Measurements from ENCODE around the gene CLCF1.
A peak's percentile ranks its signal among the peaks of the same experiment; 100 is the strongest.
"Not testable (repeated sequence)": the region's sequence is repeated elsewhere in the genome, so short reads cannot be mapped to it uniquely, and the experiment has no call there.

The CLCF1 gene

DNA sequence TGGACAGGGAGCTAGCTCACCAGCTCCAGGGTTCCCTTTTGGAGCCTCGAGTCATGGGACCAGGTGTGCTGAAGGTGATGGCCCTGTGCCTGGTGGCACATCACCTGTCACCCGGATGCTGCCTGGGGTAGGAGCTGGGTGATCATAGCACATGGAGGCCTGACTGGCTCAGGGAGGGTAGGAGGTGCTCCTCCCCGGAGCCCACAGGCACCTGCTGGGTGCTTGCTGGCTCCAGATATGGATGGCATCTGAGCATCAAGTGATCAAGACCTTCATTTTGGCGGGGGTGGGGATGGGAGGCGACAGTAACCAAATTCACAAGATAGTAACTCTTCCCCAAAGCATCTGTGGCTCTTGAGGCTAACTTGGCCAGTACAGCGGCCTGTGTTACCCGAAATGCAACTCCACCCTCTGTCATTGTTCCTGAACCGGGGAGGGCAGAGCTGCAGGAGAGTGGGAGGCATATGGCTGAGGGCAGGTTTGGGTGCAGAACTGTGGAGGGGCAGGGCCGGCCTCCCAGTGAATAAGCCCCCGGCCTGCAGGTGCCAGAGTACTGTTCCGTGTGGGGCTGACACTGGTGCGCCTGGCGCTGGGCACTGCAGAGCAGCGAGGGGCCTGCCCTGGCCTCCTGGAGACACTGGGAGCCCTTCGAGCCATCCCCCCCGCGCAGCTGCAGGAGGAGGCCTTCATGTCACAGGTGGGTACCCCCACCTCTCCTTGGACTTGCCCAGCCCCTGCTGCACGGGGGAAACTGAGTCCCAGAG lies 35.2 kb upstream of the CLCF1 start:
- no peak for DNase-seq (ENCODE audit: low read depth)

DNA sequence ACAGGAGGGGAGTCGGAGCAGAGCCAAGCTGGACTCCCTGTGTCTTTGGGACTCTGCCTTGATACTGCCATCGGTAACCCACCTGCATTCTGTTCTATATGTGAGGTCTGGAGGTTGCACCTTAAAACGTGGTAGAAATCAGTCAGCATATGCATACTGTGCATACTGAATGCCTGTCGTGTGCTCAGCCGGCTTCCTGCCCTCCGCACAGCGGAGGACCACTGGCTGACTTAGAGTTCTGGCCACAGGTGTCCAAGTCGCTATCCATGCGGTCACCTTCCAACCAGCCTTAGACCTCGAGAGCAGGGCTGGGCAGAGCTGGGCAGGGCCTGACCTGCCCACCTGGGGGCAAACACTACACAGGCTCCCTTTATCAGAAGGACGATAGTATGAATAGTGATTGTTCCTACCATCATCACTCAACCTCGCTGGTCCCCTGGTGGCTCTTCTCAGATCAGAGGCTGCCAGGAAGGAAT lies 34.3 kb upstream of the CLCF1 start:
- DNase-seq (ENCODE audit: low read depth): no peak

DNA sequence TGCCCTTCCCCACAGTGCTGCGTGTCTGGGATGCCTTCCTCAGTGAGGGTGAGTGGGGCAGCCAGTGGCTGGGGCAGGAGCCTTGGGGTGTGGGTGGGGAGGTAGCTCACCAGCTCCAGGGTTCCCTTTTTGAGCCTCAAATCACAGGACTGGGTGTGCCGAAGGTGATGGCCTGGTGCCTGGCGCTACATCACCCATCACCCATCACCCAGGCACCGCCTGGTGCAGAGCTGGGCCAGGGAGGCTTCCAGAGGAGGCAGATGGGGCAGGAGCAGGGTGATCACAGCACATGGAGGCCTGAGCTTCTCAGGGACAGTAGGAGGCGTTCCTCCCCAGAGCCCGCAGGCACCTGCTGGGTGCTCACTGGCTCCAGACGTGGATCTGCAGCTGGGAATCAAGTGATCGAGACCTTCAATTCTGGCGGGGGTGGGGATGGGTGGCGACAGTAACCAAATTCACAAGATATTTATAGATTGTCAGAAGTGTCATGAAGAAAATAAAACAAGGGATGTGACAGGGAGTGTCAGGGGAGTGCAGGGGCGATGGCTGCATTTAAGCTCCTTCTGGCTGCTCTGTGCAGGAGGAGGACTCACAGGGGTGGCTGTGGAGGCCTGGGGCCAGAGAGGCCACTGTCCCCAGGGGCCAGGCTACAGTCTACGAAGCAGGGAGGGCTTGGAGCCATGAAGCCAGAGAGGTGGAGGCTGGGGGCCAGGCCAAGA lies 33.7 kb upstream of the CLCF1 start:
- DNase-seq (ENCODE audit: low read depth): no peak

DNA sequence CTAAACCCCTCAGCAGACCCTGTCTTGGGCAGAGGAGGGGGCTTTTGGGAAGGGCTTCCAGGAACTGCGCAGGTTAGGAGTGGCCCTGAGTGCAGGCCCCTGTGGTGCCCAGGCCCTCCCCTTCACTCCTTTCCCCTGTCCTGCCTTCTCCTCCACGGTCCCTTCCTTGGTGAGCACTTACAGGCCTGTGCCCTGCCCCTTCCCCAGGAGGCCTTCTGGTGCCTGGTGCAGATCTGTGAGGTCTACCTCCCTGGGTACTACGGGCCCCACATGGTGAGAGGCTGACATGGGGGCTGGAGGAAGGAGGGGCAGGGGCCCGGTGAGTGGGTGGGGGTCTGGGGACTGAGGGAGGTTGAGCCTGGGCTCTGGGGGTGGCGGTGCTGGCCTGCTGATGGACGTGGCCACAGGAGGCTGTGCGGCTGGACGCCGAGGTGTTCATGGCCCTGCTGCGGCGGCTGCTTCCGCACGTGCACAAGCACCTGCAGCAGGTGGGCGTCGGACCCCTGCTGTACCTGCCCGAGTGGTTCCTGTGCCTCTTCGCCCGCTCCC lies 33.1 kb upstream of the CLCF1 start:
- no peak for DNase-seq (ENCODE audit: low read depth)

DNA sequence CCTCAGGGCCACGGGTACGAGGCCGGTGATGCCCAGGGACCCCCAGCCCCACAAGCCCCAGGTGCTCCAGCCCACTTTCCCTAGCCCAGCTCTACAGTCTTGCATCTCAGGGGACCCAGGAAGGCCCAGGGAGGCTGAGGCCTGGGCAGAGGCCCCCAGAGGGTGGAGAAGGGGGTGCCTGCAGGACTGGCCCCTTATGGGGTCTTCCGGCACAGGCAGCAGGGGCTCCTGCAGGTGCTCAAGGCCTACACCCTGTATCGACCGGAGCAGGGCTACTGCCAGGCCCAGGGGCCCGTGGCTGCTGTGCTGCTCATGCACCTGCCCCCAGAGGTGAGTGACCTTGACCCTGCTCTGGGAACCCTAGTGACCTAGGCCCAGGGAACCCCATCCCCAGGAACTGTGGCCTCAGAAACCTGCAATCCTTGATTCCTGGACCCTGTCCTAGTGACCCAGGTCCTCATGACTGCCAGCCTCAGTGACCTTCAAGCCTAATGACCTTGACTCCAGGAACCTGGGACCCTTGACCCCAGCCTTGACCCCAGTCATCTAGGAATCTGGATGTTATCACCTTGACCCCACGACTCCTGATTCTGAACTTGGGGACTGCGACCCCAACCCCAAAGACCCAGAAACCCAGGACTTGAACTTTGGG lies 32.4 kb upstream of the CLCF1 start:
- DNase-seq (ENCODE audit: low read depth): no peak

DNA sequence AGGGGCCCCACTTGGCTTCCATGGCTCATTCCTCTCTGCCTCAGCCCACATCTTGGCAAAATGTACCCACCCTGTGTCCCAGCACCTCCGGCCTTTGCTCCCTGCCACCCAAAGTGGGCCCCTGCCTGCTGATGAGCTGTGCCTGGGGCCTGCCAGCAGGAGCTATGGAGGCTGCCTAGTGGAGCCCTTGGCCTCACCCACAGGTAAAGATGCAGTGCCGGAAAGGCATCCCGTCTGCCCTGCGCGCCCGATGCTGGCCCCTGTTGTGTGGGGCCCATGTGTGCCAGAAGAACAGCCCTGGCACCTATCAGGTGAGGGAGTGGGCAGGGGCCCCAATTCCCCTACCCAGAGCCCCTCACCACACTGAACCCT lies 31.8 kb upstream of the CLCF1 start:
- DNase-seq (ENCODE audit: low read depth): no peak

DNA sequence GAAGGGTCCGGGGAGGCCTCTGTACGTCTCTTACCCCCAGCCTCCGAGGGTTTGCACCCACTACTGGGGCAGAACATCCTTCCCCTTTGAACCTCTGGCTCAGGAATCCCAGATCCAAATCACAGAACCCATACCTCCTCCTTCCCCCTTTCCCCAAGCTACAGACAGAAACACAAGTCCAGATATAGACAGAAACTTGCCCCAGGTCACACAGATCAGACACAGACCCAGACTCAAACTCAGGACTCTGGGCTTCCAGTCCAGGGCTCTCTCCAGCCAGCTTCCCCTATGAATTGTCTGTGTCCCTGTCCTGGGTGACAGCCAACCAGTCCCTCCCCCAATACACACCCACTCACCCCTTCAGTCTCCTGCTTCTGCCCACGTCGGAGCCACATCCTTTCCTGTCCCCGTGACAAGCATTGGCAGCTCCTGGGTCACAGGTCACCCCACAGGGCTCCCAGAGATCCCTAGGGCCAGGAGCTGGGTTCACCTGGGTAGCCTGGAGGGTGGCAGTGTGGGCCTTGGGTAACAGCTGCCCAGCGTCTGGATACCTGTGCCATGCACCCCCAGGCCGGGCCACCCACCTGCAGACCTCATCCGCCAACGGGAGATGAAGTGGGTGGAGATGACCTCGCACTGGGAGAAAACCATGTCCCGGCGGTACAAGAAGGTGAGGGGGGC lies 31.3 kb upstream of the CLCF1 start:
- DNase-seq (ENCODE audit: low read depth): no peak

DNA sequence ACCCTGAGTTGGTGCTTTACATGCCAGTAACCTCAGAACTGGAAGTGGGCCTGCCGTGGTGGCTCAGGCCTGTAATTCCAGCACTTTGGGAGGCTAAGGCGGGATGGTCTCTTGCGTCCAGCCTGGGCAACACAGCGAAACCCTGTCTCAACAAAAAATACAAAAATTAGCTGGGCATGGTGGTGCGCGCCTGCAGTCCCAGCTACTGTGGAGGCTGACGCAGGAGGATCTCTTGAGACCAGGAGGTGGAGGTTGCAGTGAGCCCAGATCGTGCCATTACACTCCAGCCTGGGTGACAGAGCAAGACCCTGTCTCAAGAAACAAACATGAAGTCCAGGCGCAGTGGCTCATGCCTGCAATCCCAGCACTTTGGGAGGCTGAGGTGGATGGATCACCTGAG lies 29.7 kb upstream of the CLCF1 start:
- DNase-seq (ENCODE audit: low read depth): not testable (repeated sequence)

DNA sequence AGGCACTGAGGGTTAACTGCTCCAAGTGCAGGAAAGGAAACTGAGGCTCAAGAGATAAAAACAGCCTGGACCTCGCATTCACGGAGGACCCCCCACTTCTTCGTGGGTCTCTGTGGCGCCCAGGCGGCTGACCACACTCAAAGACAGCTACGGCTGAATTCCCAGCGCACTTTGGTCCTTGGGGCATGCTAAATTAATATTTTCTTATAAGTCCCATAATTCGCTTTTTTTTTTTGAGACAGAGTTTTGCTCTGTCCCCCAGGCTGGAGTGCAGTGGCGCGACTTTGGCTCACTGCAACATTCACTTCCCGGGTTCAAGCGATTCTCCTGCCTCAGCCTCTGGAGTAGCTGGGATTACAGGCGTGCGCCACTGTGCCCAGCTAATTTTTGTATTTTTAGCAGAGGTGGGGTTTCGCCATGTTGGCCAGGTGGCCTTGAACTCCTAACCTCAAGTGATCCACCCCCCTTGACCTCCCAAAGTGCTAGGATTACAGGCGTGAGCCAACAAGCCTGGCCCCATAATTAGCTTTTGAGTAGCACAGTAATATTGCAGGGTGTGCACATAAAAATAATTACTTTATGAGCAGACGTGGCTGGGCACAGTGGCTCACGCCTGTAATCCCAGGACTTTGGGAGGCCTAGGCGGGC lies 28.9 kb upstream of the CLCF1 start:
- DNase-seq (ENCODE audit: low read depth): not testable (repeated sequence)

DNA sequence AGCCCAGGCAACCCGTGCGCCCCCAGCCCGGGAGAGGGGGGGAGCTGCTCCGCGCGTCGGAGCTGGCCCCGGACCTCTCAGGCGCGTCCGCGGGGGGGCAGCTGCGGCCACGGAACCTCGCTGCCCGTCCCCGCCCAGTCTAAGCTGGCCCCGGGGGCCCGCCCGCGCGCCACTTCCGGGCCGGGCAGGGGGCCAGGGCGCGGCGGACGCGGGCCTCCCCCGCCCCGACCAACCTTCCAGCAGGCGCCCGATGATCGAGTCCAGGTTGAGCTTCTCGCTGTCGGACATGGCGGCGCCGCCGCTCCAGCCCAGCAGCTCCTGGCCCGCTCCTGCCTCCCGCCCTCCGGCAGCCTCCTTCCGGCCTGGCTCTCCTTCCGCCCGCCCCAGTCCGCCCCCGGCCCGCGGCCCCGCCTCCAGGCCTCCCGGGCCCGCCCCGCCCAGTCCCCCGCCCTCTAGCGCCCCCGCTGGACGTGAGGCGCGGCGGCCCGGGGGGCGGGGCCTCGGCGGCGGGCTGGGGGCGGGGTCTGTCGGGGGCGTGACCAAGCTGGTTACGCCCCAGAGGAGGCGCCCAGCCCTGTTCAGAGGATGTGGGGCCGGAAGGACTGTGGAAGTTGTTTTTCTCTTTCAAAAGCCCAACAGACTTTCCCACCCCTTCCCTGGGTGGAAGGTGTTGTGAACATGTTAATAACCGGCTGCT lies 28.2 kb upstream of the CLCF1 start, which contains the start of gene PPP1CA:
Gene PPP1CA, minus strand, starts transcription at position 364 of the 697 bp plus-strand sequence. Its CDS starts 76 bp downstream, at position 288.
- DNase-seq (ENCODE audit: low read depth): peak; percentile 72

DNA sequence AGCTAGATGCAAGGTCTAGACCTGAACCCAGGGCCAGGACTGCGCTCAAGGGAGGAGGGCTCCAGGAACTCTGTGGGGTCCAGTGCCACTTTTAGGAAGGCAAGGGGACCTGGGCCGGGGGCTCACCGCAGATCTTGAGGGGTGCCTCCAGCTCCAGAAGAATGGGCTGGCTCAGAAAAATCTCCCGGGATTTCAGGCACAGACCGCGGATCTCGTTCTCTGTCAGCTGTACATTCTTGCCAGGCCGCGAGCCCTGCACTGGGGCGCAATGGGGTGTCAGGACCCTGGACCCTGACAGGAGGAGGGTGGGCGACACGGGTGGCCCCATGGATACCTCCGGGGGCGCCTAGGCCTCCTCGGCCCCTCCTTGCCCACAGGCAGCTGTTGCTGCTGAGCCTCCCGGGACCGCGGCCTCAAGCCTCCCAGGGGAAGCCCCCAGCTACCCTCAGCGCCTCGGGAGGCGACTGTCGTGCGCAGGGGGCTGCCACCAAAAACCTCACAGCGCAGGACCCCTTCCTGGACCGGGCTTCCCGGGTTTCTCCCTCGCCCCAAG lies 27.6 kb upstream of the CLCF1 start:
- DNase-seq (ENCODE audit: low read depth): no peak

DNA sequence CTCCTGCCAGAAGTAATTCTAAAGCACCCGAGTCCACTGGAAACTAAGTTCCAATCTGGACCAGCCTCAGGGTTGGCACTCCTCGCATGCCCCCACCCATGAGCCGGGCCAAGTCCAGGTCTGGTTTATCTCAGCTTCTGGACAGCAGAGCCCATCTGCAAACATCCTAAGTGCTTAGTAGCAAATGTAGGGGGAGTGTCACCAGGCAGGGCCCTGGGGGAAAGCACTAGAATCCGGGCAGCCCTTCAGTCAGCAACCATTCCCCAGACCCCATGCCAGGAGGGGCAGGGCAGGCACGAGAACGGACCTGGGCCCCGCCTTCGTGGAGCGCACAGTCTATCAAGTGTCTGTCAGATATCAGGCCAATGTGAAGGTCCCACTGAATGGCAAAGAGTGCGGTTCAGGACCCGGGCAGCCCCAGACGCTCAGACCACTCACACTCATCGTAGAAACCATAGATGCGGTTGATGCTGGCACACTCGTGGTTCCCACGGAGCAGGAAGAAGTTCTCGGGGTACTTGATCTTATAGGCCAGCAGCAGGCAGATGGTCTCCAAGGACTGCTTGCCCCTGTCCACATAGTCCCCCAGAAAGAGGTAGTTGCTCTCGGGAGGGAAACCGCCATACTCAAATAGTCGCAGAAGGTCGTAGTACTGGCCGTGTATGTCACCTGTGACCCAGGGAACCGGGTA lies 27.0 kb upstream of the CLCF1 start:
- no peak for DNase-seq (ENCODE audit: low read depth)

DNA sequence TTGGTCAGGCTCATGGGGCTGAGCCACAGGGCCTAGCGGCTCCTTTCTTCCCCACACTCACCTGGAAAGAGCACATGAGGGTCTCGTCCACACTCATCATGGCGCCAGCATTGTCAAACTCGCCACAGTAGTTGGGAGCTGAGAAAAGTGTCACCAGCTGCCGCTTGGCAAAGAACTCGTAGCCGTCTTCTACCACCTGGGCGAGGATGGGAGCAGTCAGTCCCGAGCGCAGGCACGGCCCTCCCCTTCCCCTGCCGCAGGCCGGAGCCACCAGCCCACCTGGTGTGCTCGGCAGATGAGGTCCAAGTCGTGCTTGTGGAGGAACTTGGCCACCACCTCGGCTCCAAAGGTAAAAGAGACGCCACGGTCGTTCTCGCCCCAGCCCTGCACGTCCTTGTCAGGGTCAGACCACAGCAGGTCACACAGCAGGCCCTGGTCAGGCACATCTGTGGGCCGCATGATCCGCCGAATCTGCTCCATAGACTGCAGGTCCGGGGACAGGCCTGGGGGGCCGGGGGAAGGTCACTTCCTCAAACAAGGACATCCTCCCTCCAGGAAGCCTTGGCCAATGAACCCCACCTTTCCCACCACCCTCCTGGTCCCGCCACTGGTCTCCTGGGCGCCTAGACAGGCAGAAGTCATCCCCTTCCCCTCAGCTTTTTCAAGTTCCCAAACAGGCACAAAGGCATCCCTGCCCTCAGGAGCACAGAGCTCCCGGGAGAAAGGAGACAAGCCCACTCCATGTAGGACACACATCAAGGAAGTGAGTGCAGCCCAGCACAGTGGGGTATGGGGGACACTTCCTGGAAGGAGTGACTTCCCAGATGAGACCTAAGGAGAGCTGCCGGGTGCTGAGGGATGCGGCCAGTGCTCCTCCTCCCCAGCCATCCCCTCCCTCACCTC lies 25.5 kb upstream of the CLCF1 start:
- no peak for DNase-seq (ENCODE audit: low read depth)

DNA sequence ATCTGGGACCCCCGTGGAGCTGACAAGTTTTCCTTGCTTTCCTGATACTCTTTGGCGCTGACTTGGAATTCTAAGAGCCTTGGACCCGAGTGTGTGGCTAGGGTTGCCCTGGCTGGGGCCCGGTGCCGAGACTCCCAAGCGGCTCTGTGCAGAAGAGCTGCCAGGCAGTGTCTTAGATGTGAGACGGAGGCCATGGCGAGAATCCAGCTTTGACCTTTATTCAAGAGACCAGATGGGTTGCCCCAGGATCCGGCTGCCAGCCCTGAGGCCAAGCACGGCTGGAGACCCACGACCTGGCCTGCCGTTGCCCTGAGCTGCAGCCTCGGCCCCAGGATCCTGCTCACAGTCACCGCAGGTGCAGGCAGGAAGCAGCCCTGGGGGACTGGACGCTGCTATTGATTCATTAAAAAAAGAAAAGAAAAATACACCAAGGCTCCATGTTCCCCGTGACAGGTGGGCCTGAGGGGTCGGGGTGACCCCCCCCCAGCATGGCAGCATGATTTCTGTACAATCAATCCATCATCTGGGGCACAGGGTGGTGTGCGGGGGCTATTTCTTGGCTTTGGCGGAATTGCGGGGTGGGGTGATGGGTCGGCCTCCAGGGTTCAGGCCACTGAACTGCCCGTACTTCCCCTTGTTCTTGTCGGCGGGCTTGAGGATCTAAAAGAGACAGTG lies 24.7 kb upstream of the CLCF1 start:
- DNase-seq (ENCODE audit: low read depth): no peak

DNA sequence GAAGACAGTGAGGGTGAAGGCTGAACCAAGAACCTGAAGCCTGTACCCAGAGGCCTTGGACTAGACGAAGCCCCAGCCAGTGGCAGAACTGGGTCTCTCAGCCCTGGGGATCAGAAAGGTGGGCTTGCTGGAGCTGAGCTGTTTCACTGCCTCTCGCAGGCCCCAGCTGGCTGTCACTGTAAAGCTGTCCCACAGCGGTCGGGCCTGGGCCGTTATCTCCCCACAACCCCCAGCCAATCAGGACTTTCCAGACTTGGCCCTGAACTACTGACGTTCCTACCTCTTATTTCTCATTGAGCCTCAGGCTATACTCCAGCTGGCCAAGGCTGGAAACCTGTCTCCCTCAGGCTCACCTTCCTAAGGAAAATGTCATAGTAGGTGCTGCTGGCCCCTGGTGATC lies 24.1 kb upstream of the CLCF1 start:
- DNase-seq (ENCODE audit: low read depth): no peak

DNA sequence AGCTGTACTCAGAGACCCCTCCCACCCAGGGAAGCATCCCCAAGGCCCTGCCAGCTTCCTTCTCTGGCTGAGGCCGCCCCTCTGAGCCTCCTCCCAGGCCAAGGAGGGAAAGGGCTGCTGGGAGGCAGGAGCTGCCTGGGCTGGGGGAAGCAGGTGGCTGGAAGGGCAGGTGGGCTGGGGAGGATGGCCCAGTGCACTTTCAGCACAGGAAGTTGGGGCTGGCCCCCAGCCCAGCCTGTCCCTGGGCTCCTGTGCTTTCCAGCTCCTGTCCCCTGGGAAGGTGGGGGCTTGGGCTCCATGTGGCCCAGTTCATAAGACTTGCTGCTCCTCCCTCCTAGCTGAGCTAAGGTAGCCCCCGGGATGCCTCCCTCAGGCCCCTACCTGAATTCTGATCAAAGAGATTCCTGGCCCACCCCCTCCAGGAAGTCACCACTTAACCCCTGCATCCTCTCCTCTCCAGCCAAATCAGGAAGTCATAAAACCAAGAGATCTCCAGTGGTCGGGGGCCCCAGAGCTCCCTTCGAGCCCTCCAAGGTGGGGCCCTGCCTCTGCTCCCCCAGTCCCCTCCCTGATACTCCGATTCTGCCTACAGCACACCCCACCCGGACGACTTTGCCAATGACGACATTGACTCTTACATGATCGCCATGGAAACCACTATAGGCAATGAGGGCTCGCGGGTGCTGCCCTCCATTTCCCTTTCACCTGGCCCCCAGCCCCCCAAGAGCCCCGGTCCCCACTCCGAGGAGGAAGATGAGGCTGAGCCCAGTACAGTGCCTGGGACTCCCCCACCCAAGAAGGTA lies 23.4 kb upstream of the CLCF1 start:
- no peak for DNase-seq (ENCODE audit: low read depth)

DNA sequence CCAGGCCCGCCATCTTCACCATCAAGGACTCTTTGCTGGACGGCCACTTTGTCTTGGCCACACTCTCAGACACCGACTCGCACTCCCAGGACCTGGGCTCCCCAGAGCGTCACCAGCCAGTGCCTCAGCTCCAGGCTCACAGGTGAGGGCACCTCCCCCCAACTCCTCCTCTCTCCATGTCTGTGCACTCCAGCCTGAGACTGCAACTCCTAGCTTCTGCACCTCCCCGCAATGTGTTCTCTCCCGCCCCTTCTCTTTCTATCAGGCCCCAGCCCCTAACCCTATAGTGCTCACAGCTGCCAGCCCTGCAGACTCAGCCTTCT lies 22.8 kb upstream of the CLCF1 start:
- DNase-seq (ENCODE audit: low read depth): no peak
